Ovary (tissue), 3 donors: Measurements from ENCODE around the gene WASHC4.

Source experiments
- CTCF ChIP-seq, 3 donors: fragments of 450-650 bp in 2 of 3; fragments of 200-600 bp in 1 of 3; IDR thresholded peaks; one replicate each; pipeline versions ENCODE4 v1.5.1 to v1.8.0; 2016 to 2022; ENCODE audit warnings: antibody characterized with exemption in 3 of 3, mild to moderate bottlenecking in 1 of 3
- POLR2A ChIP-seq: fragments of 450-650 bp; IDR thresholded peaks from one replicate; pipeline ENCODE4 v1.6.1; 2017; ENCODE audit warnings: antibody characterized with exemption, mild to moderate bottlenecking, moderate library complexity
- donor health status: DM: no; HTN: no; CAD: no.

- TF ChIP-seq CTCF (IDR thresholded peaks at IDR 0.05) (no peak), POLR2A (no peak)
Measured at GRCh38 chr12:105202202-105202601, 94.7 kb downstream of the WASHC4 start.
